HG02852 (cell line): ENCODE results near the gene OR10V1.

Experiments
- ATAC-seq: cut with Tn5 transposase; IDR thresholded peaks from one replicate; pipeline ENCODE4 v1.9.1; 2021; ENCODE audit warnings: mild to moderate bottlenecking, moderate library complexity; ENCODE audit not compliant: unreplicated experiment

The OR10V1 gene

DNA sequence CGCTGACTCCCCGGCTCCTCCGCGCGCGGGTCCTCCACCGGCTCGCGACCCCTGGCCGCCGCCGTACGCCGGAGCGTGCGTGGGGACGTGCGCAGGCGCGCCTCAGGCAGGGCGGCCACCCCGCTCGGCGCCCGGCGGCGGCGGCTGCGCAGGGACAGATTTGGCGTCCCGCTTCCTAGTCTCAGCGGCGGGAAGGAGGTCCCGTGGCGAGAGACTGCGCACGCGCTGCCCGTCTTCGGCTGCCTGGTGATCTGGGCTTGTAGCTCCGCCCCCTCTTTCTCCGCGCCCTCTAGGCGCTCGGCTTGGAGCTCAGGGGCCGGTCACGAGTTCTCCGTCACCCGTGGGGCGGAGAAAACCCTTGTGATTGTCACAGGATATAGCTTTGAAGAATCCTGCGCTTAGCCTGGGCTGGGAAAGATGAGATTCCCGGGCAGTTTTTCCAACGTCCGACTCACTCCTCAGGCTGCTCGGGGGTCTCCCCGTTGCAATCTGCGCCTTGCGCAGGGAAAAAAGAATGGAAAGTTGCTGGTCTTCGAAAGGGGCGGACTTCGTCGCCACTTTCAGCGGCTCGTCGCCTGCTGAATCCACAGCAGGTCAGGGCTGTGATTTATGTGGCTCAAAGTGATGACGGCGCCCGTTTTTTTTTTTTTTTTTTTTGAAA lies 44.6 kb downstream of the OR10V1 start, which contains the start of gene PATL1:
TSS of gene PATL1 (minus strand) at position 88 of the 661 bp plus-strand sequence. CDS start 142 bp downstream, outside the sequence.
- peak; percentile 91 for ATAC-seq

DNA sequence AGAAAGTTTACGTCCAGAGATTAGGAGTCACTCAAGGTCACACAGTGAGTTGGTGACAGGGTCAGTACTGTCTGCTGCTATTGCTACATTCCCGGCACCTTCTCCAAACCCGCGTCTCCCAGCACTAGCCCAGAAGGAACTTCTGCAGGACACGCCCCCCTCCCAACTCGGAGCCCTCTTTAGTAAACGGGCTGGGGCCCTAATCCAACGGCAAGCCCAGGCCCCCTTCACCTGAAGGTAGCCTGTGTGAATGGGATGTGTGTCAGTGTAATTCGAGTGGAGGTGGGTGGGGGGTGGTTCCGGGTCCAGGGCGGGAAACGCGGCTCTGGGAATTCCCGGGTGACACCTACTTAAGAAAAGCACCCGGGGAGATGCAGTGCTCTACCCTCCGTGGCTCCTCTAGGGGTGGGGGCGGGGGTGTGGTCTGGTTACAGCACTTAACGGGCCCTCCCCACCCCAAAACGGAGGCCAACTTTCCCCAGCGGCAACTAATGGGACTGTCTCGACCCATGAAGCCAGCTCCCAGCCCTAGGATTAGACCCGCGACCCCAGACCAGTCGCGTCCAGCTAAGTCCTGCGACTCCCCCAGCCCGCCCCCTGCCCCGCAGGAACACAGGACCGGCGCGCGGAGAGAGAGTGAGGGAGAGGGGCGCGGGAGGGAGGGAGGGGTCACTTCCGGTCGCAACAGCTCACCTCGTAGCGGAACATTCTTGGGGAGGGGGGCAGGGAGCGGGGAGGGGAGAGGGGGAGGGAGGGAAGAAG lies 45.3 kb downstream of the OR10V1 start:
- ATAC-seq, result peak; percentile 30

GRCh38 chr11:59667812-59668187 lies 45.8 kb downstream of the OR10V1 start:
- no peak for ATAC-seq

GRCh38 chr11:59666969-59667368 lies 46.7 kb downstream of the OR10V1 start:
- no peak for ATAC-seq
